GM12891 (cell line): Measurements from ENCODE around the gene MXD1.

Experiments
- DNase-seq: peaks from one replicate; pipeline ENCODE4 v3.0.0; 2011; ENCODE audit warnings: low spot score; ENCODE audit not compliant: insufficient read length
- FAIRE-seq: peaks from 2 replicates; lab custom pipeline; 2011; peaks lifted over from hg19 to GRCh38; lab: Jason Lieb, UNC
- PAX5 ChIP-seq: IDR thresholded peaks from 2 replicates; pipeline ENCODE4 v1.6.1; 2011; ENCODE audit warnings: low read length, moderate library complexity, mild to moderate bottlenecking; ENCODE audit not compliant: insufficient read depth, severe bottlenecking
- POLR2A ChIP-seq: IDR thresholded peaks from 2 replicates; pipeline ENCODE4 v1.6.1; 2011; ENCODE audit warnings: low read depth, low read length, control low read depth
- POLR2AphosphoS5 ChIP-seq: IDR thresholded peaks from 2 replicates; pipeline ENCODE4 v1.6.1; 2011; ENCODE audit warnings: low read depth, low read length, control low read depth
- POU2F2 ChIP-seq: IDR thresholded peaks from 2 replicates; pipeline ENCODE4 v1.6.1; 2011; ENCODE audit warnings: low read depth, mild to moderate bottlenecking, control low read depth, low read length, moderate library complexity
- SPI1 ChIP-seq: IDR thresholded peaks from 2 replicates; pipeline ENCODE4 v1.6.1; 2011; ENCODE audit warnings: low read depth, low read length, control low read depth
- TAF1 ChIP-seq: IDR thresholded peaks from 2 replicates; pipeline ENCODE4 v1.6.1; 2011; ENCODE audit warnings: low read depth, low read length, control low read depth

Gene MXD1

DNA sequence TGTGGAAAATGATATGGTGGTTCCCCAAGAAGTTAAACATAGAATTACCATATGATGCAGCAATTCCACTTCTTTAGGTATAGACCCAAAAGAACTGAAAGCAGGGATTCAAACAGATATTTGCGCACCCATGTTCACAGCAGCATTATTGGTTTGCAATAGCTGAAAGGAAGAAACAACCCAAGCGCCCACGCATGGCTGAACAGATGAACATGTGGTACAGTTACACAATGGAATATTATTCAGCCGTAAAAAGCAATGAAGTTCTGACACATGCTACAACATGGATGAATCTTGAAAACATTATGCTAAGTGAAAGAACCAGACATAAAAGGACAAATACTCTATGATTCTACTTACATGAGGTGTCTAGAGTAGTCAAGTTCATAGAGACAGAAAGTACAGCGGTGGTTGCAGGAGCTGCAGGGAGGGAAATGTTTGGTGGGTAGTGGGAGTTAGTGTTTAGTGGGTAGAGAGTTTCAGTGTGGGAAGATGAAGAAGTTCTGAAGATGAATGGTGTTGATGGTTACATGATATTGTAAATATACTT, 73.3 kb downstream of the MXD1 start:
- DNase-seq (no peak), FAIRE-seq (no peak)
- TF ChIP-seq PAX5 (no peak), POLR2A (no peak), POLR2AphosphoS5 (no peak), POU2F2 (no peak), SPI1 (no peak), TAF1 (no peak)

DNA sequence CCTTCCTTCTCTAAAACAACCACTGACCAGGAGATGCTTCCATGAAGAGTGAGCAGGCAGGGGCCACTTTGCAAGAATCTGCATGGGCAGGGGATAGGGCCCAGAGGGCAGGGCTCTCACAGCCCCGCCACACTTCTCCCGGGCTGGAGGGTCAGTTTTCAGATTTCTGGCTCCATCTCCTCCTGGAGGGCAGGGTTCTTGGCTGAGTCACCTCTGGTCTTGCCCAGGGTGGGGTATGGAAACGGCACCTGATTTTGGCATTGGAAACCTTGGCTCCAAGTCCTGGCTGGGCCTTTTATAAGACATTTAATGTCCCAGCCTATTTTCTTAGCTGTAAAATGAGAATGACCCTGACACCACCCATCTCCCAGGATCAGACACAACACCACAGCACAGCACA, 74.1 kb downstream of the MXD1 start:
- DNase-seq, result no peak
- no peak for FAIRE-seq
- TF ChIP-seq POLR2AphosphoS5 (no peak), PAX5 (no peak), SPI1 (no peak), TAF1 (no peak), POLR2A (no peak), POU2F2 (no peak)

DNA sequence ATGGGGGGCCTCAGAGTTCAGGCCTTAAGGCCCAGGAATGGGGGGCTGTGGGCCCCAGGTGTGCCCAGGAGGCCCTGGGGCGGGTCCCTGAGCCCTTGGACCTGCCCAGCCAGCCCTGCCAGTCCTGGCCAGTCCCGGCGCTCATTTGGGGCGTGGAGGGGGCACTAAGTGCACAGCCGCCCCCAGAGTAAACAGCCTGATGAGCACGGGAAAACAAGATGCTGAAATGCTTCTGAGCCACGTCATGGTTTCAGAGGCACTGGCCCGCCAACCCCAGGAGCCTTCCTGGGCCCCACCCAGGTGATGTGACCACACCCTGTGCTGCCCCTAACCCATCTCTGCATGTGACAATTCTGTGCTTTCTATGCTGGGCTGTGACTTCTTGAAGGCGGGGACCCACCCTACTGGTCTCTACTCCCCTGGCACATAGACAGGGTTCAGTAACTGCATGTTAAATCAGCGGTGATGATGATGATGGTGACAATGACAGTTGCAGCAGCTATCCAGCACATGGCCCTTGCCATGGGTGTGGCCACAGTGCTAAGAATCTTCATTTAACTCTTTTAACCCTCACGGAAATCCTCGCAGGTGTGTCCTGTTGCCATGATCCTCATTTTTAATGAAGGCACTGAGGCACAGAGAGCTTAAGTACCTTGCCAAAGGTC, 74.7 kb downstream of the MXD1 start:
- FAIRE-seq (no peak), DNase-seq (no peak)
- TF ChIP-seq POLR2A (no peak), PAX5 (no peak), POLR2AphosphoS5 (no peak)
